Uterus (tissue), 4 donors: ENCODE results near the gene ZYX. TPM values are rescaled to one million over a fixed set of nuclear protein-coding genes. Genes with fewer than 3 reads are reported as not detected.

Experiments
- DNase-seq, 2 donors: peaks; one replicate each; pipeline ENCODE4 v3.0.0-alpha.2; 2019 to 2020
- H3K27ac ChIP-seq, 2 donors: fragments of 200-600 bp; sonication (generic); 1 replicate in 1 of 2; 2 replicates in 1 of 2; pipeline ENCODE4 v1.5.1; 2016 to 2018
- H3K27me3 ChIP-seq, 2 donors: fragments of 200-600 bp; sonication (generic); one replicate each; pipeline ENCODE4 v1.5.1; 2018 to 2019; ENCODE audit warnings: control low read depth in 1 of 2
- H3K36me3 ChIP-seq, 2 donors: fragments of 200-600 bp; sonication (generic); one replicate each; pipeline ENCODE4 v1.5.1; 2019; ENCODE audit warnings: control low read depth in 1 of 2
- H3K4me1 ChIP-seq, 2 donors: fragments of 200-600 bp; sonication (generic); one replicate each; pipeline ENCODE4 v1.5.1; 2018 to 2019; ENCODE audit warnings: control low read depth in 1 of 2
- H3K4me3 ChIP-seq, 2 donors: fragments of 200-600 bp; sonication (generic); 1 replicate in 1 of 2; 2 replicates in 1 of 2; pipeline ENCODE4 v1.5.1; 2018 to 2019; ENCODE audit warnings: mild to moderate bottlenecking in 1 of 2
- H3K9me3 ChIP-seq, 2 donors: fragments of 200-600 bp; sonication (generic); one replicate each; pipeline ENCODE4 v1.5.1; 2019; ENCODE audit warnings: control low read depth in 1 of 2
- POLR2A ChIP-seq, 2 donors: fragments of 450-650 bp; IDR thresholded peaks; one replicate each; pipeline ENCODE4 v1.6.1; 2016; ENCODE audit warnings: antibody characterized with exemption in 2 of 2, mild to moderate bottlenecking in 1 of 2, moderate library complexity in 1 of 2
- intact Hi-C: fragments of 100-400 bp; cut with DNase I; formaldehyde crosslinking; loops from one replicate; pipeline ENCODE4 v1.15.1; 2023; ENCODE audit warnings: low total_unique reads
- total RNA-seq, 4 donors: library from RNA; depleted of rRNA in 3 of 4; stranded (reverse); fragments of >200 nt in 3 of 4; gene quantifications; one replicate each; pipeline versions ENCODE4 v1.1.0 to v1.2.4, GENCODE V29; 2014 to 2023
- TF ChIP-seq, protein P1 (sequence below), 4 experiments: fragments of 200-600 bp in 2 of 4; fragments of 450-650 bp in 2 of 4; sonication (generic) in 2 of 4; IDR thresholded peaks; one replicate each; pipeline ENCODE4 v1.5.1; 2016 to 2019; ENCODE audit warnings: antibody characterized with exemption in 4 of 4, mild to moderate bottlenecking in 2 of 4, moderate library complexity in 1 of 4
- donor health status: DM: yes; HTN: yes; CAD: no.

ZYX gene
- total RNA-seq, 4 donors from 2014 or later, result 46.0 to 494 (median 95.9) TPM

DNA sequence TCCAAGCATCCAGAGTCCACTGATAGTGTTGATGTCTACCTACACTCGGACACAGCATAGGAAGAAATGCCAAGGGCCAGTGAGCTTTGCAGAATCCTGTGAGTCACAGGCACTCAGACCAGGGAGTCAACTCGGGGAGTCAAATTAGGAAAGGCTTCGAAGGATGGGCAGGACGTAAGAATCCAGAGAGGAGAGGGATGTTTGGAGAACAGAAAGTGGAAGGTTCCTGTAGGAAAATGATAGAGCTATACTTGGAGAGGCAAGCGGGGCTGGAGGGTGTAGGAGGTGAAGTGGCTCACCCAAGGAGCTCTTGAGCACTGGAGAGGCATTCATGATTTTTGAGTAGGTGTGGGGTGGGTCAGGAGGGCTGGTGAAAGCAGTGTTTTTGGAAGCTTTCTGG lies 3.0 kb downstream of the ZYX start:
- DNase-seq, result peak in 1 of 2 donors; percentile 51

DNA sequence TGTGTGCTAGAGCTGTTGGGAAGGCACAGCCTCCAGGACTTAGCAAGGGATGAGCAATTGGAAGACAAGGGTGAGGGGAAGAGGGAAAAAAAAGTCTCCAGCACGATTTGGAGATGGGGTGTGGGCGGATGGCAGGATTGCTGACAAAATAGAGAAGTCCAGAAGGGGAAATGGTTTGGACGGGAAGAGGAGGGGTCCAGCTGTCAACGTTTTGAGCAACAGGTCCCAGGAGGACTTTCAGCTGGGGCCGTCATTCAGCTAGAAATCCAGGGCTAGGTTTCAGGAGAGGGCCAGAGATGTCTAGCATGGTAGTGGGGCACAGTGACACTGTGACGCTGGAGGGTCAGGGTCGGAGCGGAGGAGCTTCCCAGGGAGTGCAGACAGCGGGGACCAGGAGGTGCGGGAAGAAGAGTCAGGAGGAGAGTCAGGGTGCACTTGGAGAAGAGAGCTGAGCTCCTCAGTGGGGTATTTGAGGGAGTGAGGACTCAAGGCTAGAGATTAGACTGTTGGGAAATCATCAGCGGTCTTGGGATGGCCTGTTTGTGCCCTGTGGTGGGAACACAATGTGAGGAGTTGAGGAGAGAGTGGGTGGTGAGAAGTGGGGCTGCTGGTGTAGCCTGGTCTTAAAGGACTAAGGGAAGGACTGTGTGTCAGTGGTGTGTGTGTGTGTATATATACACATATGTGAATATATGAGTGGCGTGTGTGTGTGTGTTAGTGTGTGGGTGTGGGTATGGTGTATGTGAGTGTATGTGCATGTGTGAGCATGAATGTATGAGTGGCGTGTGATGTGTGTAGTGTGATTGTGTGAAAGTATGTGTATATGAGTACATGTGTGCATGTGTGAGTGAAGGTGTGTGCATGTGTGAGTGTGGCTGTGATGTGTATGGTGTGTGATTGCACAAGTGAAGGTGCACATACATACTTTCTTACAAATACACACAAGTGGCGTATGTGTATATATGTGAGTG lies 3.8 kb downstream of the ZYX start:
- intact Hi-C loops, result no loop called here
- Histone ChIP-seq H3K27ac (peak overlapping the region; percentile 98 to 99), H3K4me3 (peak overlapping the region; percentile 75 to 99), H3K9me3 (no peaks in the 10 kb centered on the region), H3K4me1 (peaks cover 7 to 29% of the 10 kb centered on the region in 2 donors), H3K36me3 (no peaks in the 10 kb centered on the region), H3K27me3 (no peaks in the 10 kb centered on the region)
- no peak for TF ChIP-seq POLR2A (IDR thresholded peaks at IDR 0.05)
- TF ChIP-seq, protein P1, sequence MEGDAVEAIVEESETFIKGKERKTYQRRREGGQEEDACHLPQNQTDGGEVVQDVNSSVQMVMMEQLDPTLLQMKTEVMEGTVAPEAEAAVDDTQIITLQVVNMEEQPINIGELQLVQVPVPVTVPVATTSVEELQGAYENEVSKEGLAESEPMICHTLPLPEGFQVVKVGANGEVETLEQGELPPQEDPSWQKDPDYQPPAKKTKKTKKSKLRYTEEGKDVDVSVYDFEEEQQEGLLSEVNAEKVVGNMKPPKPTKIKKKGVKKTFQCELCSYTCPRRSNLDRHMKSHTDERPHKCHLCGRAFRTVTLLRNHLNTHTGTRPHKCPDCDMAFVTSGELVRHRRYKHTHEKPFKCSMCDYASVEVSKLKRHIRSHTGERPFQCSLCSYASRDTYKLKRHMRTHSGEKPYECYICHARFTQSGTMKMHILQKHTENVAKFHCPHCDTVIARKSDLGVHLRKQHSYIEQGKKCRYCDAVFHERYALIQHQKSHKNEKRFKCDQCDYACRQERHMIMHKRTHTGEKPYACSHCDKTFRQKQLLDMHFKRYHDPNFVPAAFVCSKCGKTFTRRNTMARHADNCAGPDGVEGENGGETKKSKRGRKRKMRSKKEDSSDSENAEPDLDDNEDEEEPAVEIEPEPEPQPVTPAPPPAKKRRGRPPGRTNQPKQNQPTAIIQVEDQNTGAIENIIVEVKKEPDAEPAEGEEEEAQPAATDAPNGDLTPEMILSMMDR (IDR thresholded peaks at IDR 0.05), result no peak
- peak in 1 of 2 donors; percentile 36 for DNase-seq

More for the DNA sequence above, 3.0 kb downstream of the ZYX start:
- Histone ChIP-seq H3K36me3 (no peaks in the 10 kb centered on the region), H3K27me3 (no peaks in the 10 kb centered on the region), H3K4me3 (peak overlapping the region; percentile 75 to 99), H3K9me3 (no peaks in the 10 kb centered on the region), H3K4me1 (peaks cover 7 to 29% of the 10 kb centered on the region in 2 donors), H3K27ac (peak overlapping the region; percentile 98 to 99)
- TF ChIP-seq POLR2A (IDR thresholded peaks at IDR 0.05), result no peak
- TF ChIP-seq, protein P1 (IDR thresholded peaks at IDR 0.05), result no peak
- intact Hi-C loops, result no loop called here

DNA sequence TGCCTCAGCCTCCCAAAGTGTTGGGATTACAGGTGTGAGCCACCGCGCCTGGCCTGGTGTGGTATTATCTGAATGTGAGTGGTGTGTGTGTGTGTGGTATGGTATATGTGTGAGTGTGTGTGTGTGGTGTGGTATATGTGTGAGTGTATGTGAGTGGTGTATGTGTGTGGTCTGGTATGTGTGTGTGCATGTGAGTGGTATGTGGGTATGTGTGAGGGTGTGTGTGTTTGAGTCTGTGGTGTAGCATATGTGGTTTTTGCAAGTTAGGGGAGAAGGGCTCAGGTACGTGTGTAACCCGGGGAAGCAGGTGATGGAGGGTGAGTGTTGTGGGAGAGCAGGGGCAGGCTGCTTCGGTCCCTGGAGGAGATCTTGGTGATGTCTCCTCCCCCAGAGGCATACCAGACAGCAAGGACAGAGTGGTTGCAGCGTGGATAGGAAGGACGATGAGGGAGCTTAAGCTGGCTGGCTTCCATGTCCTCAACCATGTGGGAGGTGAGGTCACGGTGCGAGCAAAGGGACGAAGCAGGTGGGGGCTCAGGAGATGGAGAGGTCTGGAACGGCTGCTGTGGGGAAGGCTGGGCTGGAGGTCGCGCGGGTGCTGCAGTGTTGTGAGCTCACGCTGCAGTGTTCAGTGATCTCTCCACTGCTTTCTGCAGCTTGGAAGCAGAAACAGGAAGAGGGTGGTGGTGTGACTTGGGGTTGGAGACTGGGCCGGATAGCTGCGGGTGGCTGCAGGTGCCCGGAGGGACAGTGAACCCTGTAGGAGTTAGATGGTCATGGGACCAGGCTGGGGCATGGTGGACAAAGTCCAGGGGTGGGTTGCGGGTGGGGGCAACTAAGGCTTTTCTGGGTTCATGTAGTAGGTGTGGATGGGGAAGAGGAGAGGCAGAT lies 5.0 kb downstream of the ZYX start:
- TF ChIP-seq, protein P1 (IDR thresholded peaks at IDR 0.05), result no peak
- TF ChIP-seq POLR2A (IDR thresholded peaks at IDR 0.05), result no peak
- Histone ChIP-seq H3K27me3 (no peaks in the 10 kb centered on the region), H3K4me1 (peaks cover 11 to 38% of the 10 kb centered on the region in 2 donors), H3K4me3 (no peak overlapping the region), H3K36me3 (no peaks in the 10 kb centered on the region), H3K27ac (peak overlapping the region; percentile 98 to 99), H3K9me3 (no peaks in the 10 kb centered on the region)
- intact Hi-C loops, result no loop called here
- DNase-seq, result peak in 1 of 2 donors; percentile 58

DNA sequence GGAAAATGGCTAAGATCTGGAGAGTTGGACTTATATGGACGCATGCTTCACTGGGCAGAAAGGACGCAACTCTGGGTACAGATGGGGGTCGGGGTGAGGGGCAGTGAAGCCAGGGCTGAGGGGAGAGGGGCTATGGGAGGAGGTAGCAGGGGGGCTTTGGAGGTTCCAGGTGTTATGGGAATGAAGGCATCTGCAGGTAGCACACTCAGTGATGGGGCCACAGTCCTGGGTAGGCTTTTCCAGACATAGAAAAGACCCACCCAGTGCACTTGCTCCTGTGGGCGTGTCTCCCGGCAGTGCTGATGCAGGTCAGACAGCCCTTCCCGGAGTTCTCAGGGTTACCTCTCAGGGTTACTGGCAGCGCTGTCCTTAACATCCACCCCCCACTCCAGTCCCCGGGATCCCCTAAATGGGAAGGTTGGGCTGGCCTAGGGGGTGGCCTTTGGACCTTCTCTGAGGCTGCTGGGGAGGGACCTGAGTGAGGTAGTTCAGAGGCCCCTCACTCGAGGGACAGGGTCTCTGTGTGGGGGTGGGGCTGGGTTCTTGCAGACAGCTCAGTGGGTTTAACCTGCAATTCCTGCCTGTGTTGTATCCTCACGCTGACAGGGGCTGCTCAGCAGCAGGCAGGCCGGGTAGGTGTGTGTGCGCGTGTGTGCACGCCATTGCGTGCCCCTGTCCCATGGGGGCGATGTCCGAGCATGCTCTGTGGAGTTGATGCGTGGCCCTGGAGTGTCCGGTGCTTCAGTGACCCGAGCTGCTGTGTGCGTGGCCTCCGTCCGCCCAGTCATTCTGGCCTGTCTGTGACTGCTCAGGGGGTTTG lies 6.2 kb downstream of the ZYX start:
- no peak overlapping the region for H3K4me3 ChIP-seq
- H3K36me3 ChIP-seq, result no peaks in the 10 kb centered on the region

More for the DNA sequence above, 6.2 kb downstream of the ZYX start:
- TF ChIP-seq POLR2A (IDR thresholded peaks at IDR 0.05), result no peak
- TF ChIP-seq, protein P1 (IDR thresholded peaks at IDR 0.05), result no peak
- H3K4me1 ChIP-seq, result peaks cover 18 to 47% of the 10 kb centered on the region in 2 donors
- H3K9me3 ChIP-seq, result no peaks in the 10 kb centered on the region
- intact Hi-C loops, result no loop called here
- no peaks in the 10 kb centered on the region for H3K27me3 ChIP-seq
- peak overlapping the region; percentile 98 to 99 for H3K27ac ChIP-seq
- no peak for DNase-seq
